ENCODE results near the gene JADE1.

DNA sequence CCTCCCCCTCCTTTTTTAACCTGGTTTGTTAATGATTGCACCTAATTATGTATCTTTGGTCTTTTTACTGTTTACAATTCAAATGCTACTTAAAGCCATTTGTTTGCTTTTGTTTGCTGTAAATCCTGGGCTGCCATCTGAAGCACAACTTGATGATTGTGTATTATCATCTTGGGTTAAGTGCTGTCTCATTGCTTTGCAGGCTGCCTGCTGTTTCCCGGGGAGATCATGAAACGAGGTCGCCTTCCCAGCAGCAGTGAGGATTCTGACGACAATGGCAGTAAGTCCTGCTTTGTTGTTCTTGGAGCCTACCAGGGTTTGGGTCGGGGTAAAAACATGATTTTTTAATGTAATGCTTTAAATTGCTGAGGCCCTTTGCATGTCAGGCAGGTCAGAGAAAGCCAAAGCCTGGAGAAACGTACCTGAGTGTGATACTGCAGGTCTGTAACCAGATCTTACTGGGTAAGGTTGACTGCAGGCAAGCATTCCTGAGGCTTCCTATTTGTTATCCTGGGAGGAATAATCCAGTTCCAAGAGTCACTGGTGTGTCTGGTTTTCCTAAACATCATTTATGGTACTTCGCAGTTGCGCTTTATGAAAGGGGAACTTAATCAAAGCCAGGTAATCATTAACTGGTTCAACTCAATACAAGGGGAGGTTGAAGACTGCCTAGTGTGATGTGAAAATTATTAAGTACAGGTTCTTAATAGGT, 22.2 kb downstream of the JADE1 start:
- TF ChIP-seq POLR2A (IDR thresholded peaks at IDR 0.05): no peak
- no peak for TF ChIP-seq CTCF (IDR thresholded peaks at IDR 0.05)

Data from testis (tissue), 2 donors.